Colon (tissue), 2 donors: ENCODE measurements around the gene ITPKB.
"Not testable (repeated sequence)": the region's sequence is repeated elsewhere in the genome, so short reads cannot be mapped to it uniquely, and the experiment has no call there.

Experiments
- FAIRE-seq: peaks from 2 replicates; lab custom pipeline; 2012; peaks lifted over from hg19 to GRCh38; lab: Jason Lieb, UNC
- donor health status: control.
- donor health status: control.

The ITPKB gene

GRCh38 chr1:226651041-226651731 lies 87.9 kb downstream of the ITPKB start:
- FAIRE-seq, result no peak

GRCh38 chr1:226650236-226650841 lies 88.7 kb downstream of the ITPKB start:
- FAIRE-seq, result no peak

GRCh38 chr1:226649780-226650179 lies 89.3 kb downstream of the ITPKB start:
- FAIRE-seq, result no peak

- no peak for FAIRE-seq
Observed at GRCh38 chr1:226649244-226649643, 89.8 kb downstream of the ITPKB start.

GRCh38 chr1:226648421-226648820 lies 90.7 kb downstream of the ITPKB start:
- FAIRE-seq, result no peak

GRCh38 chr1:226647719-226648118 lies 91.4 kb downstream of the ITPKB start:
- FAIRE-seq, result no peak

- FAIRE-seq, result no peak
Observed at GRCh38 chr1:226646870-226647449, 92.1 kb downstream of the ITPKB start.

GRCh38 chr1:226646026-226646869 lies 92.8 kb downstream of the ITPKB start:
- no peak for FAIRE-seq

- no peak for FAIRE-seq
Observed at GRCh38 chr1:226645279-226645976, 93.7 kb downstream of the ITPKB start.

- FAIRE-seq, result no peak
Observed at GRCh38 chr1:226644541-226645176, 94.4 kb downstream of the ITPKB start.

- no peak for FAIRE-seq
Observed at GRCh38 chr1:226643611-226644540, 95.2 kb downstream of the ITPKB start.

GRCh38 chr1:226643177-226643576 lies 95.9 kb downstream of the ITPKB start:
- no peak for FAIRE-seq

- no peak for FAIRE-seq
Observed at GRCh38 chr1:226642421-226642820, 96.7 kb downstream of the ITPKB start.

GRCh38 chr1:226641671-226642231 lies 97.3 kb downstream of the ITPKB start:
- no peak for FAIRE-seq

- FAIRE-seq, result no peak
Observed at GRCh38 chr1:226640321-226641136, 98.6 kb downstream of the ITPKB start.

- FAIRE-seq, result no peak
Observed at GRCh38 chr1:226639631-226640061, 99.4 kb downstream of the ITPKB start.

- FAIRE-seq, result not testable (repeated sequence)
Observed at GRCh38 chr1:226639206-226639605, 99.9 kb downstream of the ITPKB start.

GRCh38 chr1:226638608-226639007 lies 100.5 kb downstream of the ITPKB start:
- FAIRE-seq, result no peak

GRCh38 chr1:226638001-226638601 lies 101.0 kb downstream of the ITPKB start:
- no peak for FAIRE-seq
